Activated T-helper 1 cell treated with Interleukin-2 at 50 U/mL for 16 hours (primary cell): Measurements from ENCODE around the gene ITGBL1.

Experiments
- DNase-seq: peaks from one replicate; pipeline ENCODE4 v3.0.0-alpha.2; 2020; ENCODE audit warnings: low read depth

Gene ITGBL1

GRCh38 chr13:101752432-101752831, 300.0 kb downstream of the ITGBL1 start:
- no peak for DNase-seq

- no peak for DNase-seq
Observed at GRCh38 chr13:101755228-101755887, 302.9 kb downstream of the ITGBL1 start.

GRCh38 chr13:101757446-101758039, 305.1 kb downstream of the ITGBL1 start:
- no peak for DNase-seq

- no peak for DNase-seq
Observed at GRCh38 chr13:101763191-101763590, 310.7 kb downstream of the ITGBL1 start.
